Psoas muscle (tissue), 8 donors: ENCODE results near the gene CACNA1D. TPM values are rescaled to one million over a fixed set of nuclear protein-coding genes. Genes with fewer than 3 reads are reported as not detected.

Experiments
- ATAC-seq, 4 donors: fragments of 200-7000 bp; cut with Tn5 transposase; one replicate each; pipeline ENCODE4 v1.9.1; 2020; ENCODE audit warnings: moderate library complexity in 3 of 4, mild to moderate bottlenecking in 2 of 4
- DNase-seq, 2 donors: peaks; one replicate each; pipeline ENCODE4 v3.0.0-alpha.2; 2020
- H3K27ac ChIP-seq: fragments of 200-600 bp; one replicate; pipeline ENCODE4 v1.8.0; 2022
- H3K27me3 ChIP-seq, 3 donors: fragments of 200-600 bp in 1 of 3; one replicate each; pipeline versions ENCODE4 v1.6.1 to v1.8.0; 2013 to 2022; ENCODE audit warnings: low read length in 2 of 3, mild to moderate bottlenecking in 2 of 3, moderate library complexity in 1 of 3; ENCODE audit not compliant: insufficient read depth in 3 of 3
- H3K36me3 ChIP-seq, 2 donors: fragments of 200-600 bp in 1 of 2; one replicate each; pipeline versions ENCODE4 v1.6.1 to v1.8.0; 2013 to 2022; ENCODE audit warnings: low read depth in 1 of 2, mild to moderate bottlenecking in 1 of 2, moderate library complexity in 1 of 2; ENCODE audit not compliant: insufficient read depth in 1 of 2
- H3K4me1 ChIP-seq: fragments of 200-600 bp; one replicate; pipeline ENCODE4 v1.8.0; 2022
- H3K4me3 ChIP-seq: fragments of 200-600 bp; one replicate; pipeline ENCODE4 v1.8.0; 2022; ENCODE audit warnings: mild to moderate bottlenecking
- H3K9me3 ChIP-seq: fragments of 200-600 bp; one replicate; pipeline ENCODE4 v1.8.0; 2022
- CTCF ChIP-seq: fragments of 200-600 bp; IDR thresholded peaks from one replicate; pipeline ENCODE4 v1.8.0; 2022; ENCODE audit warnings: antibody characterized with exemption
- WGBS, 3 donors: extraction: QIAGEN DNeasy Blood & Tissue Kit; methylation state at CpG; one replicate each; pipeline versions ENCODE4 v1.1.6 to v1.1.7; 2013; 5-methylcytosine and 5-hydroxymethylcytosine counted together
- intact Hi-C, 2 donors: fragments of 100-400 bp; cut with DNase I; formaldehyde crosslinking; loops; one replicate each; pipeline versions ENCODE4 v1.11.0 to v1.14.2; 2022
- polyA plus RNA-seq, 3 donors: library from polyadenylated mRNA; stranded (reverse); fragments of 200-250 nt; gene quantifications; one replicate each; pipeline ENCODE4 v1.2.3, GENCODE V29; 2013
- total RNA-seq, 4 donors: library from RNA; stranded (reverse); fragmentation: NEBNext Ultra II Directional in 2 of 4; extraction: Animal tissue kit (Norgen Biotek cat#: 25700) in 2 of 4; gene quantifications; one replicate each; pipeline versions ENCODE4 v1.2.1 to v1.2.4, GENCODE V29; 2021 to 2023
- donor health status: healthy with polysubstance abuse.
- donor health status: DM: no; HTN: no; CAD: no; lungs with moderate emphysema.
- donor health status: Bipolar disorder and iron deficiency.
- donor health status: healthy.
- donor health status: DM: yes; HTN: yes; CAD: no.
- donor health status: DM: no; HTN: no; CAD: no.
- donor health status: DM: no; HTN: no; CAD: no.
- donor health status: DM: yes; HTN: yes; CAD: no.

Gene CACNA1D
- total and polyA plus RNA-seq, 7 donors: 0.05 to 0.82 (median 0.28) TPM; not detected in 2

GRCh38 chr3:53650424-53650823, 156.0 kb downstream of the CACNA1D start:
- no peak for TF ChIP-seq CTCF
- no peak overlapping the region for H3K4me3 ChIP-seq
- no peak overlapping the region for H3K27ac ChIP-seq
- H3K36me3 ChIP-seq: no peaks in the 10 kb centered on the region
- no peaks in the 10 kb centered on the region for H3K4me1 ChIP-seq
- intact Hi-C loops: no loop called here
- no peaks in the 10 kb centered on the region for H3K9me3 ChIP-seq
- WGBS, 3 donors: 56 to 60% (median 58%) methylated on average over 5 of the region's 5 CpGs
- ATAC-seq: no peak
- DNase-seq: no peak
- H3K27me3 ChIP-seq: no peaks in the 10 kb centered on the region

DNA sequence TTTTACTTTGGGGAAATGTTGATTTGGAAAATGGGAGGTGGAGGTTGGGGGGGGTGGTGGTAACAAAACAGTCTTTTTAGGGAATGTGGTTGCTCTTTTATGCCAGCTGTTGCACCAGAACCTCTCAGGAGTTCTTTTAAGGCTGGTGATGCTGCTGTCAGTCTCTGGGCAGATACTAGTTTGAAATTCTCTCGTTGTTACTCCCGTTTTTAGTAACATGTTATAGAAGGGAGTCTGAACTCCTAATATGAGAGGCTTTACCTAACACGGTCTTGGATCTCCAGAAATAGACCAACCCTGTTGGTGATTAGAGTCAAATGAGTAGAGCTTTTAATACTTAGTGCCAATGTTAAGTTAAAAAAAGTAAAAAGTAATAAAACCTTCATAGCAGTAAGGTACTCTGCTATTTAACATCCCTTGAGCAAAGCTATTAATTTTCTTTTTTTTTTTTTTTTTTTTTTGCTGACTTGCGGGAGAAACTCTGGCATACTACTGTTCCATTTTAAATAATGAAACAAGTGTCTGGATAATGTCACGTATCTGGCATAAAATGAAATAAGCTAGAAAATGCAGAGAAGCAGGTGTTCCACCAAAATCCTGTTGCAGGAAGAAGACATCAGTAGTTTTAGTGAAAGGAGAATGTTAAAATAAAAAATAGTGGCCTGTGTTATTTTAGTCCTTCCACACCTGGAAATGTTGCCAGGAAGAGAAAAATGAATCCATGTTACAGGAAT, 156.7 kb downstream of the CACNA1D start:
- no peak overlapping the region for H3K4me3 ChIP-seq
- H3K27ac ChIP-seq: no peak overlapping the region
- H3K27me3 ChIP-seq: no peaks in the 10 kb centered on the region
- no peak for DNase-seq
- 68 to 74% (median 73%) methylated on average over 5 of the region's 5 CpGs for WGBS, 3 donors
- no peaks in the 10 kb centered on the region for H3K36me3 ChIP-seq
- TF ChIP-seq CTCF: no peak
- no peak for ATAC-seq
- H3K4me1 ChIP-seq: no peaks in the 10 kb centered on the region
- no peaks in the 10 kb centered on the region for H3K9me3 ChIP-seq
- intact Hi-C loops: no loop called here

GRCh38 chr3:53651927-53652326, 157.5 kb downstream of the CACNA1D start:
- ATAC-seq: no peak

GRCh38 chr3:53657651-53658050, 163.2 kb downstream of the CACNA1D start:
- TF ChIP-seq CTCF: no peak
- DNase-seq (no peak), ATAC-seq (no peak)
- no peak overlapping the region for H3K4me3 ChIP-seq
- H3K27me3 ChIP-seq: peaks cover 0 to 4% (median 0%) of the 10 kb centered on the region in 3 donors
- H3K27ac ChIP-seq: no peak overlapping the region
- 70 to 79% (median 75%) methylated on average over 1 of the region's 1 CpG for WGBS, 3 donors
- no peaks in the 10 kb centered on the region for H3K36me3 ChIP-seq
- H3K4me1 ChIP-seq: no peaks in the 10 kb centered on the region
- H3K9me3 ChIP-seq: no peaks in the 10 kb centered on the region
- intact Hi-C loops: no loop called here

More at GRCh38 chr3:53651927-53652326, 157.5 kb downstream of the CACNA1D start:
- H3K36me3 ChIP-seq: no peaks in the 10 kb centered on the region
- no peak overlapping the region for H3K27ac ChIP-seq
- intact Hi-C loops: no loop called here
- no peaks in the 10 kb centered on the region for H3K4me1 ChIP-seq
- no peak overlapping the region for H3K4me3 ChIP-seq
- no peaks in the 10 kb centered on the region for H3K9me3 ChIP-seq
- H3K27me3 ChIP-seq: peaks cover 0 to 3% (median 0%) of the 10 kb centered on the region in 3 donors
- DNase-seq: no peak
- no peak for TF ChIP-seq CTCF
- 94 to 98% (median 97%) methylated on average over 8 of the region's 8 CpGs for WGBS, 3 donors
